GM19043 (cell line): ENCODE data around the gene TGFB1I1.
"Not testable (repeated sequence)": the region's sequence is repeated elsewhere in the genome, so short reads cannot be mapped to it uniquely, and the experiment has no call there.

Source experiments
- ATAC-seq: cut with Tn5 transposase; IDR thresholded peaks from one replicate; pipeline ENCODE4 v1.9.1; 2021; ENCODE audit warnings: low read depth; ENCODE audit not compliant: unreplicated experiment

Gene TGFB1I1

GRCh38 chr16:31507929-31508705, 36.2 kb downstream of the TGFB1I1 start, which contains the start of gene RUSF1:
RUSF1 (minus strand) TSS chr16:31508391; CDS start chr16:31508373, 18 bp downstream.
- peak; percentile 87 for ATAC-seq

GRCh38 chr16:31508706-31509195, 36.8 kb downstream of the TGFB1I1 start:
- ATAC-seq, result no peak

- ATAC-seq, result no peak
Measured at GRCh38 chr16:31513126-31513525, 41.2 kb downstream of the TGFB1I1 start.

DNA sequence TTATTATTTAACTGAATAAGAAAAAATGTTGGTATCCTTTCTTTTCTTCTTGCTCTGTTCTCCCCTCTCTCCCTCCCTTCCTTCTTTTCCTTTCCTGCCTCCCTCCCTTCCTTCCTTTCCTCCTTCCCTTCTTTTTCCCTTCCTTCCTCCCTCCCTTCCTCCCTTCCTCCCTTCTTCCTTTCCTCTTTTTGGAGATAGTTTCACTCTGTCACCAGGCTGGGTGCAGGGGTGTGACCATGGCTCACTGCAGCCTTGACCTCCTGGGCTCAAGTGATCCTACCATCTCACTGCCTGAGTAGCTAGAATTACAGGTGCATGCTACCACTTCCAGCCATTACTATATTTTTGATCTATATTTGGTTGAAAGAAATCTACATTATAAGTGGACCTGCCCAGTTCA, 41.9 kb downstream of the TGFB1I1 start:
- no peak for ATAC-seq

DNA sequence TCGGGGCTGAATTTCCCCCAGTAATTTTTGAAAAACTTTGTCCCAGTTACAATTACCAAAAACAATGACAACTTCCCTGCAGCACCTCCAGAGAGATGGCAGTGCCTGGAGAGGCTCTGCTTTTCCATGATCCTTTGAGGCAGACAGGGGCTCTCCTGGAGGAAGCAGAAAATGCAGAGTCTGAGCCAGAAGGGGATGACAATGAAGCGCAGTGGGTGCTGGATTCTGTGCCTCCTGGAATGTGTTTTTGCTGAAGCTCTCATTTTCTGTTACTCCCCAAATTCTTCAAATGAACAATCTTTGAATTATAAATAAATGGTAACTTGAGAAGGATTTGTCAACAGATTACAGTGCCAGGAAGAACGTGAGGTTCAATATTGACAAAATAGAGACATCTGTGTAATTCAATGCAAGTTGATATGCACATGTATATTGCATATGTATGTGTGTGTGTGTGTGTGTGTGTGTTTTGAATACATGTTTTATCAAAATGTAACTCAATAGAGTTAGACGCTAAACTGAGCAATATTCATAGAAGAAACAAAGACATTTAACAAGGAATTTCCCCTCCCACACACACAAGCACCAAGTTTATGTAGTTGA, 45.9 kb downstream of the TGFB1I1 start:
- ATAC-seq, result no peak

DNA sequence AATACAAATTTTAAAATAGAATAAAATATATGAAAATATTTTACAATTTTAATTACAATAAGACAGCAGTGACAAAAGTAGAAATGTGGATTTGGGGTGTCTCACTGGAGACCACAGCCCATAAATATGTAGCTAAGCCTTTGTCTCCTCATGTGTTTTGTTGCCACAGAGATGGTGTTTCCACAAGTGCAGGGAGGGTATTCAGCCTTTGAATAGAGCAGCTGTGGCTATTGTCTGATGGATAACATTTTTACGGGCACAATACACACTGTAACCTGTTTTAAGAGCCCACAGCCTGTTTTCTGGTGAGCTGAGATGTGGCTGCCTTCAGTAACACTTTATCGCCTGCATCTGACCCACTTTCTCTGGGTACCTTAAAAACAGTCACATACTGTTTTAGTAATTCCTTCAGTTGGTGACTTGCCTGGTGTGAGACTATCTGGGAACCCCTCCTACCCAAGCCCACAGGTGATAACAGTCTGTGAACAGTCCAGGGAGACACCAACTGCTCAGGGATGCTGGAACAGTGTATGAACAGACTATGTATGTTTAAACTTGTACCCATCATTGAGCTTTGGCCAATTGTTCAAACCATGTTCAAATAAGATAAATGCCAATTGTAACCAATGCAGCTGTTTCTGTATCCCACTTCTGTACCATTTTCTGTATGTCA, 47.9 kb downstream of the TGFB1I1 start:
- ATAC-seq, result no peak

DNA sequence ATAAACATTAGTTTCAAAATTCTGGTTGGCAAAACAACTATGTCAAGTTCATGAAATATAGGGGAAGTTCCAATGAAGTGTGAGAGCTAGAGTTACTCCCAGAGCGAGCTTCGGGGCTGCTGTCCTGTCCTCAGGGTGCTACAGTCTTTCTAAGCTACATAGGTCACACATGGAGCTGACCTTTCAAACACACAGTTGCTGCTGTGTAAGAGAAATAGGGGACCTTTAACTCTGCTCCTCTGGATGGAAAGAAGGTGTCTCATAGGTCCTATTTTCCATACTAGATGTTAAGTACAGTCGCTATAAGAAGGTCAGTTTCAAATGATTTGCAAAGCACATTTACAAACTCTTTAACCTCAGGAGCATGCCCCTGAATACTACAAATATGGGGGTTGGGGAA, 49.4 kb downstream of the TGFB1I1 start:
- ATAC-seq, result no peak

DNA sequence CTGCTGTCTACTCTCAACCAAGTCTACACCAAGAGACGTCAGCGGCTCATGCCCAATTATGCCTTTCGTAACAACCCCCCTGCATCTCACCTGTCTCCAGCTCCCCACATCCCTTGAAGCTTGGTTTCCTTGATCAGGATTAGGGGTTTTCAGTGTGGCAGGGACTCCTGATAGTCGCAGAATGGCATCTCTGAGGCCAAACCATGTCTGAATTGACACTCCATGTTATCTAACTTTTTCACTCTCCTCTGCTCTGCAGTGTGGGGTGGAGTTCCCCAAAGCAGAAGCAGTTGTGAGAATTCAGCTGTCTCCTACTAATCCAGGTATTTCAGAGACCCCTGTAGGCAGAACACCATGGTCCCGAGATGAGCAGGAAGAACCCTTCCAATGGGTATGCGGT, 50.1 kb downstream of the TGFB1I1 start:
- no peak for ATAC-seq

GRCh38 chr16:31523768-31524167, 51.8 kb downstream of the TGFB1I1 start:
- not testable (repeated sequence) for ATAC-seq

- no peak for ATAC-seq
Measured at GRCh38 chr16:31525113-31525512, 53.2 kb downstream of the TGFB1I1 start.
